K562 (cell line): ENCODE measurements around the gene PNPLA1.

Experiments
- CTCF ChIP-seq, 3 experiments: IDR thresholded peaks in 2 of 3; conservative IDR thresholded peaks in 1 of 3; 2 replicates each; pipeline ENCODE4 v1.5.1; 2011 to 2012; ENCODE audit warnings: low read length in 3 of 3, mild to moderate bottlenecking in 3 of 3, control low read depth in 2 of 3, improper control_type of control experiment in 1 of 3, inconsistent platforms in 1 of 3, low read depth in 1 of 3, mixed read lengths in 1 of 3, moderate library complexity in 1 of 3; ENCODE audit not compliant: insufficient read depth in 2 of 3
- NR4A1 ChIP-seq, 2 experiments: fragments of 250-450 bp in 1 of 2; fragments of 450-650 bp in 1 of 2; sonication (Bioruptor Pico) in 1 of 2; IDR thresholded peaks; 2 replicates each; pipeline versions ENCODE4 v1.4.0 to v1.6.1; 2016 to 2020; ENCODE audit warnings: mild to moderate bottlenecking in 2 of 2, missing compliant biosample characterization in 1 of 2, missing genetic modification characterization in 1 of 2, moderate library complexity in 1 of 2
- PATZ1 ChIP-seq: fragments of 250-450 bp; sonication (Bioruptor Pico); IDR thresholded peaks from 2 replicates; pipeline ENCODE4 v1.5.0; 2020; ENCODE audit warnings: mild to moderate bottlenecking, borderline replicate concordance
- RCOR1 ChIP-seq, 2 experiments: IDR thresholded peaks; 2 replicates each; pipeline ENCODE4 v1.6.1; 2012; ENCODE audit warnings: low read depth in 2 of 2, low read length in 2 of 2, borderline replicate concordance in 1 of 2, improper control_type of control experiment in 1 of 2
- ZNF407 ChIP-seq: fragments of 450-650 bp; IDR thresholded peaks from 2 replicates; pipeline ENCODE4 v1.6.1; 2016; ENCODE audit warnings: low read depth

DNA sequence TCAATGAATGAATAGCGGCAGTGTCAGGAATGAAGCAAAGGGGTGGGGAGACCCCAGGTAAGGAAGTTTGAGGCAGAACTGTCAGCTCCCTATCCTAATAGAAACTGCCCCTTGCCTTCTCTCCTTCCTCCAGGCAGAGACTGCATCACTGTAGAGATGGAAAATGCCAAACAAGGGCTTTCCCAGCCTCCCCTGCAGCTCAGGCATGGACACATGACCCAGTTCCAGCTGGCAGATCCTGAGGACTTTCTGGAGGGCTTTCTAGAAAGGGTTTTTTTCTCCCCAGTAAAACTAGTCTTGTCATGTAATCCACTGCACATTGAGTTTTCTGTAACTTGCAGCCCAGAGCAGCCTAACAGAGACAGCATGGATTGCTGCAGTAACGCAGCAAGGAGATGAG is 17.9 kb upstream of the PNPLA1 start:
- TF ChIP-seq ZNF407 (no peak), NR4A1 (CRISPR knock-in tag; IDR thresholded peaks at IDR 0.05) (no peak), NR4A1 (tag; IDR thresholded peaks at IDR 0.05) (no peak), CTCF (IDR thresholded peaks at IDR 0.05 in 2 of 3, conservative IDR thresholded peaks at IDR 0.05 in 1 of 3; ENCODE audit: insufficient read depth in 2 of 3, low read depth in 1 of 3, low read length in 3 of 3) (no peak), RCOR1 (IDR thresholded peaks at IDR 0.05; ENCODE audit: borderline replicate concordance in 1 of 2, low read depth in 2 of 2, low read length in 2 of 2) (no peak), PATZ1 (CRISPR knock-in tag) (no peak)
